Sigmoid colon (tissue), 4 donors: ENCODE results near the gene ANGEL1.

Experiments
- EP300 ChIP-seq, 4 donors: sonication (generic); formaldehyde crosslinking; IDR thresholded peaks; one replicate each; pipeline ENCODE4 v1.6.1; 2017; ENCODE audit warnings: antibody characterized with exemption in 4 of 4
- POLR2AphosphoS5 ChIP-seq, 4 donors: sonication (generic); formaldehyde crosslinking; IDR thresholded peaks; one replicate each; pipeline ENCODE4 v1.6.1; 2017; ENCODE audit warnings: antibody characterized with exemption in 4 of 4
- TF ChIP-seq, protein P1 (sequence below), 4 experiments: fragments of 450-650 bp in 3 of 4; fragments of 200-600 bp in 1 of 4; IDR thresholded peaks; one replicate each; pipeline ENCODE4 v1.5.1; 2016 to 2019; ENCODE audit warnings: antibody characterized with exemption in 4 of 4, mild to moderate bottlenecking in 3 of 4, moderate library complexity in 2 of 4

DNA sequence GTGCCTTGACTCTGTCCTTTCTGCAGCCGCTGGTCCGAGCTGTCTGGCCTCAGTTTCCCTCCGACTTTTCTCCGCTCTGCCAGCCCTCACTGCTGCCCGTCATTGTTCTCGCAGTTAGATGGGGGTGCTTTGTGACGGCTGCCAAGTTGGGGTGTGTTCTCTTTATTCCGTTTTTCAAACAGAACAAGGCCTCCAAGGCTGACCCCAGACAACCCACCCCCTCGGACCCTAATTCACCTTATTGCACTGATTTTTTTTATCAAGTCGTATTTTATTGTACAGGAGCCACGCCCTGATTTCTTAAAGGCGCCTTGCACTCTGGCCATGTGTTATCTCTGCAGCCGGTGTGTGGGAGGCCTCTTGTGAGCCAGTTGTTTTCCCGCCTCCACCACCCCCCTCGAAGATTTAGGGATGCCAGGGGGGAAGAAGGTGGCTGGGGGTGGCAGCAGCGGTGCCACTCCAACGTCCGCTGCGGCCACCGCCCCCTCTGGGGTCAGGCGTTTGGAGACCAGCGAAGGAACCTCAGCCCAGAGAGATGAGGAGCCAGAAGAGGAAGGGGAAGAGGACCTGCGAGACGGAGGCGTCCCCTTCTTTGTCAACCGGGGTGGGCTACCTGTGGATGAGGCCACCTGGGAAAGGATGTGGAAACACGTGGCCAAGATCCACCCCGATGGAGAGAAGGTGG lies 50.1 kb downstream of the ANGEL1 start:
- TF ChIP-seq, protein P1, sequence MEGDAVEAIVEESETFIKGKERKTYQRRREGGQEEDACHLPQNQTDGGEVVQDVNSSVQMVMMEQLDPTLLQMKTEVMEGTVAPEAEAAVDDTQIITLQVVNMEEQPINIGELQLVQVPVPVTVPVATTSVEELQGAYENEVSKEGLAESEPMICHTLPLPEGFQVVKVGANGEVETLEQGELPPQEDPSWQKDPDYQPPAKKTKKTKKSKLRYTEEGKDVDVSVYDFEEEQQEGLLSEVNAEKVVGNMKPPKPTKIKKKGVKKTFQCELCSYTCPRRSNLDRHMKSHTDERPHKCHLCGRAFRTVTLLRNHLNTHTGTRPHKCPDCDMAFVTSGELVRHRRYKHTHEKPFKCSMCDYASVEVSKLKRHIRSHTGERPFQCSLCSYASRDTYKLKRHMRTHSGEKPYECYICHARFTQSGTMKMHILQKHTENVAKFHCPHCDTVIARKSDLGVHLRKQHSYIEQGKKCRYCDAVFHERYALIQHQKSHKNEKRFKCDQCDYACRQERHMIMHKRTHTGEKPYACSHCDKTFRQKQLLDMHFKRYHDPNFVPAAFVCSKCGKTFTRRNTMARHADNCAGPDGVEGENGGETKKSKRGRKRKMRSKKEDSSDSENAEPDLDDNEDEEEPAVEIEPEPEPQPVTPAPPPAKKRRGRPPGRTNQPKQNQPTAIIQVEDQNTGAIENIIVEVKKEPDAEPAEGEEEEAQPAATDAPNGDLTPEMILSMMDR (IDR thresholded peaks at IDR 0.05), result no peak
- no peak for TF ChIP-seq POLR2AphosphoS5 (IDR thresholded peaks at IDR 0.05)
- TF ChIP-seq EP300 (IDR thresholded peaks at IDR 0.05), result no peak
